Mesendoderm (in vitro differentiated cells): ENCODE measurements around the gene PALM.
A peak's percentile ranks its signal among the peaks of the same experiment; 100 is the strongest.

Experiments used
- DNase-seq: peaks from one replicate; pipeline ENCODE4 v3.0.0; 2013
- H2AK5ac ChIP-seq: 2 replicates; pipeline ENCODE4 v1.6.1; 2013; ENCODE audit warnings: low read length, inconsistent platforms
- H2BK120ac ChIP-seq: 2 replicates; pipeline ENCODE4 v1.6.1; 2013; ENCODE audit warnings: low read depth, mild to moderate bottlenecking, low read length, moderate library complexity, mixed read lengths
- H2BK15ac ChIP-seq: replicated peaks from 2 replicates; pipeline ENCODE4 v1.6.1; 2013; ENCODE audit warnings: low read depth, mild to moderate bottlenecking, moderate library complexity
- H2BK5ac ChIP-seq: 2 replicates; pipeline ENCODE4 v1.6.1; 2013; ENCODE audit warnings: low read length, inconsistent platforms
- H3K18ac ChIP-seq: 2 replicates; pipeline ENCODE4 v1.6.1; 2013; ENCODE audit warnings: mild to moderate bottlenecking, low read length, mixed read lengths
- H3K23ac ChIP-seq: one replicate; pipeline ENCODE4 v1.6.1; 2013; ENCODE audit warnings: low read length
- H3K27ac ChIP-seq: 2 replicates; pipeline ENCODE4 v1.5.1; 2013; ENCODE audit warnings: low read depth, mild to moderate bottlenecking, inconsistent platforms, low read length, moderate library complexity
- H3K27me3 ChIP-seq: 2 replicates; pipeline ENCODE4 v1.6.1; 2013; ENCODE audit warnings: low read length, control low read depth, mild to moderate bottlenecking, inconsistent platforms; ENCODE audit not compliant: insufficient read depth, poor library complexity
- H3K36me3 ChIP-seq: 2 replicates; pipeline ENCODE4 v1.6.1; 2013; ENCODE audit warnings: low read length, inconsistent platforms; ENCODE audit not compliant: control insufficient read depth, insufficient read depth
- H3K4ac ChIP-seq: one replicate; pipeline ENCODE4 v1.6.1; 2013; ENCODE audit warnings: low read depth, mild to moderate bottlenecking, low read length, moderate library complexity
- H3K4me1 ChIP-seq: 2 replicates; pipeline ENCODE4 v1.6.1; 2013; ENCODE audit warnings: low read depth, low read length, inconsistent platforms; ENCODE audit not compliant: control insufficient read depth
- H3K4me2 ChIP-seq: 2 replicates; pipeline ENCODE4 v1.6.1; 2013; ENCODE audit warnings: low read length
- H3K4me3 ChIP-seq: 2 replicates; pipeline ENCODE4 v1.5.1; 2013; ENCODE audit warnings: mild to moderate bottlenecking, low read length
- H3K56ac ChIP-seq: one replicate; pipeline ENCODE4 v1.6.1; 2013; ENCODE audit warnings: low read length
- H3K79me1 ChIP-seq: 2 replicates; pipeline ENCODE4 v1.6.1; 2013; ENCODE audit warnings: low read length, inconsistent platforms
- H3K79me2 ChIP-seq: 2 replicates; pipeline ENCODE4 v1.6.1; 2013; ENCODE audit warnings: mild to moderate bottlenecking, low read length; ENCODE audit not compliant: control insufficient read depth, insufficient read depth
- H3K9ac ChIP-seq: 2 replicates; pipeline ENCODE4 v1.6.1; 2013; ENCODE audit warnings: low read length, inconsistent platforms
- H4K5ac ChIP-seq: one replicate; pipeline ENCODE4 v1.6.1; 2013; ENCODE audit warnings: low read length
- H4K8ac ChIP-seq: one replicate; pipeline ENCODE4 v1.6.1; 2013; ENCODE audit warnings: low read depth, mild to moderate bottlenecking, control low read depth, low read length, moderate library complexity
- WGBS: extraction: QIAGEN DNeasy Blood & Tissue Kit; methylation state at CpG from one replicate; pipeline ENCODE4 v1.1.7; 2013; ENCODE audit warnings: low lambda C conversion rate, missing lambda C conversion rate; ENCODE audit not compliant: insufficient coverage; ENCODE audit errors: extremely low coverage; 5-methylcytosine and 5-hydroxymethylcytosine counted together

PALM gene

GRCh38 chr19:751501-752341 lies 43.0 kb downstream of the PALM start:
- Histone ChIP-seq H3K36me3 (no peaks in the 10 kb centered on the region), H3K56ac (peak overlapping the region; percentile 17), H4K5ac (no peak overlapping the region), H3K23ac (no peak overlapping the region), H2AK5ac (no peak overlapping the region), H2BK5ac (no peak overlapping the region), H3K9ac (no peak overlapping the region), H3K4me3 (no peak overlapping the region), H3K27ac (no peak overlapping the region), H3K18ac (no peak overlapping the region), H3K4ac (no peak overlapping the region), H3K79me2 (no peaks in the 10 kb centered on the region), H2BK120ac (no peak overlapping the region), H2BK15ac (no peak overlapping the region), H3K27me3 (no peaks in the 10 kb centered on the region), H3K4me1 (no peaks in the 10 kb centered on the region), H3K79me1 (no peaks in the 10 kb centered on the region), H4K8ac (no peak overlapping the region), H3K4me2 (no peak overlapping the region)
- WGBS: no CpG with 5 or more reads among the region's 30 CpGs
- peak; percentile 44 for DNase-seq

- Histone ChIP-seq H3K23ac (no peak overlapping the region), H2BK15ac (no peak overlapping the region), H3K18ac (no peak overlapping the region), H3K9ac (no peak overlapping the region), H3K4me1 (no peaks in the 10 kb centered on the region), H4K5ac (no peak overlapping the region), H3K4me3 (no peak overlapping the region), H3K79me2 (no peaks in the 10 kb centered on the region), H2AK5ac (no peak overlapping the region), H3K4ac (no peak overlapping the region), H4K8ac (no peak overlapping the region), H3K4me2 (no peak overlapping the region), H2BK120ac (no peak overlapping the region), H3K79me1 (no peaks in the 10 kb centered on the region), H3K27ac (no peak overlapping the region), H3K27me3 (no peaks in the 10 kb centered on the region), H3K56ac (peak overlapping the region; percentile 49), H2BK5ac (no peak overlapping the region), H3K36me3 (no peaks in the 10 kb centered on the region)
- no CpG with 5 or more reads among the region's 39 CpGs for WGBS
- no peak for DNase-seq
These were observed 44.1 kb downstream of the PALM start for GRCh38 chr19:752652-753517.

- Histone ChIP-seq H2BK15ac (no peak overlapping the region), H3K27me3 (no peaks in the 10 kb centered on the region), H3K79me1 (no peaks in the 10 kb centered on the region), H3K4me2 (no peak overlapping the region), H3K27ac (no peak overlapping the region), H3K23ac (no peak overlapping the region), H3K56ac (no peak overlapping the region), H2AK5ac (no peak overlapping the region), H3K4me3 (no peak overlapping the region), H3K79me2 (no peaks in the 10 kb centered on the region), H4K8ac (no peak overlapping the region), H2BK5ac (no peak overlapping the region), H3K4ac (no peak overlapping the region), H3K18ac (no peak overlapping the region), H4K5ac (no peak overlapping the region), H3K9ac (no peak overlapping the region), H2BK120ac (no peak overlapping the region), H3K36me3 (no peaks in the 10 kb centered on the region), H3K4me1 (no peaks in the 10 kb centered on the region)
- no CpG with 5 or more reads among the region's 9 CpGs for WGBS
- no peak for DNase-seq
These were observed 45.8 kb downstream of the PALM start for GRCh38 chr19:754530-754929.

- Histone ChIP-seq H3K4me1 (no peaks in the 10 kb centered on the region), H2BK5ac (no peak overlapping the region), H3K18ac (no peak overlapping the region), H3K4me2 (no peak overlapping the region), H3K9ac (no peak overlapping the region), H3K4ac (no peak overlapping the region), H3K27me3 (no peaks in the 10 kb centered on the region), H2BK15ac (no peak overlapping the region), H3K36me3 (no peaks in the 10 kb centered on the region), H3K79me2 (no peaks in the 10 kb centered on the region), H3K4me3 (no peak overlapping the region), H2AK5ac (no peak overlapping the region), H3K79me1 (no peaks in the 10 kb centered on the region), H3K56ac (no peak overlapping the region), H3K23ac (no peak overlapping the region), H2BK120ac (no peak overlapping the region), H3K27ac (no peak overlapping the region), H4K8ac (no peak overlapping the region), H4K5ac (no peak overlapping the region)
- WGBS: no CpG with 5 or more reads among the region's 15 CpGs
- no peak for DNase-seq
These were observed 46.3 kb downstream of the PALM start for GRCh38 chr19:755063-755462.

- Histone ChIP-seq H2AK5ac (no peak overlapping the region), H3K36me3 (no peaks in the 10 kb centered on the region), H3K56ac (no peak overlapping the region), H3K27ac (no peak overlapping the region), H3K27me3 (no peaks in the 10 kb centered on the region), H3K4me3 (no peak overlapping the region), H3K9ac (no peak overlapping the region), H3K23ac (no peak overlapping the region), H4K5ac (no peak overlapping the region), H3K4ac (no peak overlapping the region), H3K79me1 (no peaks in the 10 kb centered on the region), H4K8ac (no peak overlapping the region), H2BK120ac (no peak overlapping the region), H3K4me2 (no peak overlapping the region), H2BK15ac (no peak overlapping the region), H2BK5ac (no peak overlapping the region), H3K4me1 (no peaks in the 10 kb centered on the region), H3K79me2 (no peaks in the 10 kb centered on the region), H3K18ac (no peak overlapping the region)
- DNase-seq: peak; percentile 80
These were observed 47.5 kb downstream of the PALM start for GRCh38 chr19:756236-756635.
